Keratinocyte (primary cell): ENCODE data around the gene MAPT. TPM values are rescaled to one million over a fixed set of nuclear protein-coding genes. Genes with fewer than 3 reads are reported as not detected.

Source experiments
- DNase-seq: peaks from one replicate; pipeline ENCODE4 v3.0.0-alpha.2; 2011; ENCODE audit warnings: low read depth, missing footprints, low spot score
- FAIRE-seq: peaks from 2 replicates; lab custom pipeline; 2011; peaks lifted over from hg19 to GRCh38; lab: Jason Lieb, UNC
- H2AFZ ChIP-seq: 2 replicates; pipeline ENCODE4 v1.6.0; 2012; ENCODE audit warnings: low read length, control low read depth, inconsistent platforms; ENCODE audit not compliant: control insufficient read depth
- H3K27ac ChIP-seq: 2 replicates; pipeline ENCODE4 v1.5.1; 2011; ENCODE audit warnings: low read length; ENCODE audit not compliant: control insufficient read depth, insufficient read depth
- H3K27me3 ChIP-seq: 3 replicates; pipeline ENCODE4 v1.6.0; 2011; ENCODE audit warnings: low read length; ENCODE audit not compliant: control insufficient read depth, insufficient read depth; ENCODE audit errors: extremely low read depth
- H3K36me3 ChIP-seq, 2 experiments: 2 replicates in 1 of 2; 3 replicates in 1 of 2; pipeline ENCODE4 v1.5.1; 2011; ENCODE audit warnings: low read length in 2 of 2, mild to moderate bottlenecking in 1 of 2; ENCODE audit not compliant: control insufficient read depth in 2 of 2, insufficient read depth in 2 of 2; ENCODE audit errors: extremely low read depth in 1 of 2
- H3K4me1 ChIP-seq: 3 replicates; pipeline ENCODE4 v1.5.1; 2011; ENCODE audit warnings: low read length; ENCODE audit not compliant: control insufficient read depth, insufficient read depth; ENCODE audit errors: extremely low read depth
- H3K4me2 ChIP-seq: 3 replicates; pipeline ENCODE4 v1.6.0; 2011; ENCODE audit warnings: low read depth, low read length; ENCODE audit not compliant: control insufficient read depth, insufficient read depth; ENCODE audit errors: extremely low read depth
- H3K4me3 ChIP-seq, 3 experiments: fragments of 200-600 bp in 1 of 3; sonication (generic) in 1 of 3; 2 replicates in 2 of 3; 3 replicates in 1 of 3; pipeline ENCODE4 v1.5.1; 2011 to 2016; ENCODE audit warnings: low read length in 3 of 3, mild to moderate bottlenecking in 3 of 3, control low read depth in 2 of 3, inconsistent platforms in 1 of 3, low read depth in 1 of 3, mixed read lengths in 1 of 3, mixed run types in 1 of 3, moderate library complexity in 1 of 3; ENCODE audit not compliant: control insufficient read depth in 2 of 3, insufficient read depth in 2 of 3; ENCODE audit errors: extremely low read depth in 1 of 3
- H3K79me2 ChIP-seq: 2 replicates; pipeline ENCODE4 v1.6.0; 2012; ENCODE audit warnings: low read length; ENCODE audit not compliant: control insufficient read depth, insufficient read depth
- H3K9ac ChIP-seq: 3 replicates; pipeline ENCODE4 v1.6.0; 2011; ENCODE audit warnings: low read length; ENCODE audit not compliant: control insufficient read depth, insufficient read depth; ENCODE audit errors: extremely low read depth
- H3K9me1 ChIP-seq: 3 replicates; pipeline ENCODE4 v1.6.0; 2011; ENCODE audit warnings: low read length; ENCODE audit not compliant: control insufficient read depth, insufficient read depth; ENCODE audit errors: extremely low read depth
- H3K9me3 ChIP-seq: 2 replicates; pipeline ENCODE4 v1.5.1; 2012; ENCODE audit warnings: low read depth, low read length; ENCODE audit not compliant: control insufficient read depth
- H4K20me1 ChIP-seq: 3 replicates; pipeline ENCODE4 v1.6.0; 2011; ENCODE audit warnings: low read length; ENCODE audit not compliant: control insufficient read depth, insufficient read depth; ENCODE audit errors: extremely low read depth
- CTCF ChIP-seq, 3 experiments: IDR thresholded peaks in 1 of 3; conservative IDR thresholded peaks in 1 of 3; optimal IDR thresholded peaks in 1 of 3; 2 replicates in 2 of 3; 3 replicates in 1 of 3; pipeline versions ENCODE3 to v1.5.1; 2011; ENCODE audit warnings: low read length in 3 of 3, mild to moderate bottlenecking in 3 of 3, moderate library complexity in 2 of 3, control low read depth in 1 of 3, inconsistent platforms in 1 of 3; ENCODE audit not compliant: insufficient read depth in 2 of 3; ENCODE audit errors: extremely low read depth in 1 of 3
- EZH2 ChIP-seq: IDR thresholded peaks from one replicate; pipeline ENCODE4 v1.6.1; 2012; ENCODE audit warnings: inconsistent platforms, mild to moderate bottlenecking, low read length, moderate library complexity
- dilution Hi-C: fragments of 300-500 bp; cut with MboI; formaldehyde crosslinking; loops from one replicate; pipeline ENCODE4 v1.7.0; 2020; ENCODE audit warnings: low sequenced_read_pairs; ENCODE audit not compliant: extremely low pct_ligation_motif_present
- polyA plus RNA-seq, 5 experiments: library from polyadenylated mRNA; depleted of rRNA in 3 of 5; stranded (reverse) in 3 of 5; stranded (forward) in 1 of 5; unstranded in 1 of 5; fragments of >200 nt; gene quantifications; 1 replicate in 1 of 5; 2 replicates in 3 of 5; 3 replicates in 1 of 5; pipeline versions ENCODE4 v1.2.1 to v1.2.3, GENCODE V29; 2011 to 2012; ENCODE audit warnings: missing spikeins in 2 of 5, low read depth in 1 of 5, low replicate concordance in 1 of 5

MAPT gene
- polyA plus RNA-seq, 1 donor (not counting 4 experiments of a cell fraction or from before 2014, with no cell fraction given): 0.08 TPM

- no peaks in the 10 kb centered on the region for H3K36me3 ChIP-seq
- no peaks in the 10 kb centered on the region for H3K9me3 ChIP-seq
- H3K4me3 ChIP-seq: no peak overlapping the region
- no peaks in the 10 kb centered on the region for H4K20me1 ChIP-seq
- TF ChIP-seq CTCF (optimal IDR thresholded peaks at IDR 0.05 in 1 of 3, IDR thresholded peaks at IDR 0.05 in 1 of 3, conservative IDR thresholded peaks at IDR 0.05 in 1 of 3; ENCODE audit: extremely low read depth in 1 of 3, insufficient read depth in 2 of 3, low read length in 3 of 3): no peak
- TF ChIP-seq EZH2: no peak
- no peaks in the 10 kb centered on the region for H3K4me1 ChIP-seq
- H3K79me2 ChIP-seq: no peaks in the 10 kb centered on the region
- FAIRE-seq (no peak), DNase-seq (no peak)
- H3K4me2 ChIP-seq: no peak overlapping the region
- peaks cover 14% of the 10 kb centered on the region for H3K27me3 ChIP-seq
- H3K9me1 ChIP-seq: no peaks in the 10 kb centered on the region
- no peak overlapping the region for H3K9ac ChIP-seq
- dilution Hi-C loops: loop anchor here (25.0 kb wide), 1 partner anchor 227 kb away; no protein-coding TSS in a partner anchor
- no peak overlapping the region for H2AFZ ChIP-seq
- H3K27ac ChIP-seq: no peak overlapping the region
These were observed 30.3 kb upstream of the MAPT start for GRCh38 chr17:45863857-45864654.

- no peaks in the 10 kb centered on the region for H4K20me1 ChIP-seq
- no peak overlapping the region for H3K9ac ChIP-seq
- H3K27ac ChIP-seq: no peak overlapping the region
- FAIRE-seq: no peak
- peaks cover 14% of the 10 kb centered on the region for H3K27me3 ChIP-seq
- no peak for DNase-seq
- no peaks in the 10 kb centered on the region for H3K9me3 ChIP-seq
- H3K36me3 ChIP-seq: no peaks in the 10 kb centered on the region
- TF ChIP-seq CTCF (optimal IDR thresholded peaks at IDR 0.05 in 1 of 3, IDR thresholded peaks at IDR 0.05 in 1 of 3, conservative IDR thresholded peaks at IDR 0.05 in 1 of 3; ENCODE audit: extremely low read depth in 1 of 3, insufficient read depth in 2 of 3, low read length in 3 of 3) (no peak), EZH2 (no peak)
- dilution Hi-C loops: loop anchor here (25.0 kb wide), 1 partner anchor 230 kb away; no protein-coding TSS in a partner anchor
- H3K79me2 ChIP-seq: no peaks in the 10 kb centered on the region
- no peak overlapping the region for H3K4me3 ChIP-seq
- no peaks in the 10 kb centered on the region for H3K9me1 ChIP-seq
- no peak overlapping the region for H2AFZ ChIP-seq
- no peak overlapping the region for H3K4me2 ChIP-seq
- H3K4me1 ChIP-seq: no peaks in the 10 kb centered on the region
These were observed 27.2 kb upstream of the MAPT start for GRCh38 chr17:45867171-45867570.
